ENCODE results near the gene RAB11A. TPM values are rescaled to one million over a fixed set of nuclear protein-coding genes. Genes with fewer than 3 reads are reported as not detected.

RAB11A gene
- total and polyA plus RNA-seq, 2 donors (not counting 1 experiment from before 2014, with no cell fraction given): 83.2 to 126 TPM

GRCh38 chr15:65845826-65846519 lies 23.3 kb upstream of the RAB11A start:
- no peak for ATAC-seq (ENCODE audit: low read depth)
- no peaks in the 10 kb centered on the region for H3K4me1 ChIP-seq (ENCODE audit: control insufficient read depth in 2 of 2, insufficient read depth in 2 of 2, low read length in 2 of 2)
- H2AFZ ChIP-seq (ENCODE audit: insufficient read depth, low read depth, low read length, poor library complexity, severe bottlenecking): no peak overlapping the region
- H3K27me3 Mint-ChIP-seq: peaks cover 16% of the 10 kb centered on the region
- TF ChIP-seq, protein P1, sequence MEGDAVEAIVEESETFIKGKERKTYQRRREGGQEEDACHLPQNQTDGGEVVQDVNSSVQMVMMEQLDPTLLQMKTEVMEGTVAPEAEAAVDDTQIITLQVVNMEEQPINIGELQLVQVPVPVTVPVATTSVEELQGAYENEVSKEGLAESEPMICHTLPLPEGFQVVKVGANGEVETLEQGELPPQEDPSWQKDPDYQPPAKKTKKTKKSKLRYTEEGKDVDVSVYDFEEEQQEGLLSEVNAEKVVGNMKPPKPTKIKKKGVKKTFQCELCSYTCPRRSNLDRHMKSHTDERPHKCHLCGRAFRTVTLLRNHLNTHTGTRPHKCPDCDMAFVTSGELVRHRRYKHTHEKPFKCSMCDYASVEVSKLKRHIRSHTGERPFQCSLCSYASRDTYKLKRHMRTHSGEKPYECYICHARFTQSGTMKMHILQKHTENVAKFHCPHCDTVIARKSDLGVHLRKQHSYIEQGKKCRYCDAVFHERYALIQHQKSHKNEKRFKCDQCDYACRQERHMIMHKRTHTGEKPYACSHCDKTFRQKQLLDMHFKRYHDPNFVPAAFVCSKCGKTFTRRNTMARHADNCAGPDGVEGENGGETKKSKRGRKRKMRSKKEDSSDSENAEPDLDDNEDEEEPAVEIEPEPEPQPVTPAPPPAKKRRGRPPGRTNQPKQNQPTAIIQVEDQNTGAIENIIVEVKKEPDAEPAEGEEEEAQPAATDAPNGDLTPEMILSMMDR (IDR thresholded peaks at IDR 0.05): no peak
- no peak for TF ChIP-seq EZH2 (IDR thresholded peaks at IDR 0.05; ENCODE audit: borderline replicate concordance, insufficient read depth, low read depth, low read length, poor library complexity, severe bottlenecking)
- H3K36me3 ChIP-seq (replicated peaks in 1 of 2; ENCODE audit: control extremely low read depth in 1 of 2, control insufficient read depth in 1 of 2, extremely low read depth in 1 of 2, insufficient read depth in 2 of 2, low read length in 1 of 2): no peaks in the 10 kb centered on the region
- no peak overlapping the region for H3K27ac ChIP-seq (ENCODE audit: low read length in 2 of 2)
- no peaks in the 10 kb centered on the region for H3K9me3 ChIP-seq (ENCODE audit: control extremely low read depth in 1 of 3, control insufficient read depth in 2 of 3, insufficient read depth in 1 of 3, low read length in 2 of 3)
- no peak for DNase-seq
- no peaks in the 10 kb centered on the region for H4K20me1 ChIP-seq (ENCODE audit: control insufficient read depth, insufficient read depth, low read length, poor library complexity, severe bottlenecking)
- H3K4me3 ChIP-seq (ENCODE audit: control extremely low read depth in 1 of 5, extremely low read depth in 1 of 5, insufficient read depth in 1 of 5, low read depth in 2 of 5, low read length in 4 of 5): no peak overlapping the region
- H3K79me2 ChIP-seq (ENCODE audit: control insufficient read depth, insufficient read depth, low read length): no peaks in the 10 kb centered on the region
- intact Hi-C loops (cut with micrococcal nuclease): no loop called here
- 86% methylated on average over 7 of the region's 9 CpGs for WGBS (ENCODE audit: insufficient coverage)
- ChIA-PET CTCF (interaction anchor here (0.7 to 1.3 kb wide), 3 partner anchors 10 to 207 kb away, joined by 3 to 4 read pairs (median 3); no protein-coding TSS in a partner anchor), POLR2A (no interaction called here)
- no peaks in the 10 kb centered on the region for H3K4me1 Mint-ChIP-seq
- H3K4me2 ChIP-seq (replicated peaks; ENCODE audit: low read depth, low read length, poor library complexity, severe bottlenecking): no peak overlapping the region
- no peaks in the 10 kb centered on the region for H3K27me3 ChIP-seq (replicated peaks in 1 of 4; ENCODE audit: control extremely low read depth in 1 of 4, control insufficient read depth in 3 of 4, insufficient read depth in 4 of 4, low read length in 3 of 4)
- no peaks in the 10 kb centered on the region for H3K9me3 Mint-ChIP-seq (ENCODE audit: insufficient read depth)
- no peak overlapping the region for H3K4me3 Mint-ChIP-seq
- H3K27ac Mint-ChIP-seq: no peak overlapping the region
- no peak overlapping the region for H3K9ac ChIP-seq (ENCODE audit: low read length)

DNA sequence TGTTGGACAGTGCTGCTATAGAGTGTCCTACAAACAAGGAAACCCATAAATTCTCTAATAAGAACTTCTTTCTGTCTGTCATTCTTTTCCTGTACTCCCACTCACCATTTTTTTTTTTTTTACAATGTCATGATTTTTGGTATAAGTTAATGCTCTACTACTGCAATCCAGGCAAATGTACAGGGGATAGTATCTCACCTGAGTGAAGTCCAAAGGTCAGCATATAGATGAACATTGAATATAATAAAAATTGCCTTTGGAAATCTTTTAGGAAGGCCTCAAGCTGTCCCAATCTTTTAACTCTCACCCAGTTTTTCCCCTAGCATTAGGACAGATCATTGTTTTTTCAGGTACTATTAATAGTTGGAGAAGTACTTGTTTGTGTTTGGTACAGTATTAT lies 21.3 kb upstream of the RAB11A start:
- Histone ChIP-seq H3K36me3 (replicated peaks in 1 of 2; ENCODE audit: control extremely low read depth in 1 of 2, control insufficient read depth in 1 of 2, extremely low read depth in 1 of 2, insufficient read depth in 2 of 2, low read length in 1 of 2) (no peaks in the 10 kb centered on the region), H3K27me3 (replicated peaks in 1 of 4; ENCODE audit: control extremely low read depth in 1 of 4, control insufficient read depth in 3 of 4, insufficient read depth in 4 of 4, low read length in 3 of 4) (no peaks in the 10 kb centered on the region), H3K79me2 (ENCODE audit: control insufficient read depth, insufficient read depth, low read length) (no peaks in the 10 kb centered on the region), H3K4me2 (replicated peaks; ENCODE audit: low read depth, low read length, poor library complexity, severe bottlenecking) (no peak overlapping the region), H3K9ac (ENCODE audit: low read length) (no peak overlapping the region), H3K4me1 (ENCODE audit: control insufficient read depth in 2 of 2, insufficient read depth in 2 of 2, low read length in 2 of 2) (no peaks in the 10 kb centered on the region), H3K4me3 (ENCODE audit: control extremely low read depth in 1 of 5, extremely low read depth in 1 of 5, insufficient read depth in 1 of 5, low read depth in 2 of 5, low read length in 4 of 5) (no peak overlapping the region), H2AFZ (ENCODE audit: insufficient read depth, low read depth, low read length, poor library complexity, severe bottlenecking) (no peak overlapping the region), H3K27ac (ENCODE audit: low read length in 2 of 2) (no peak overlapping the region), H3K9me3 (ENCODE audit: control extremely low read depth in 1 of 3, control insufficient read depth in 2 of 3, insufficient read depth in 1 of 3, low read length in 2 of 3) (no peaks in the 10 kb centered on the region), H4K20me1 (ENCODE audit: control insufficient read depth, insufficient read depth, low read length, poor library complexity, severe bottlenecking) (no peaks in the 10 kb centered on the region)
- intact Hi-C loops (cut with micrococcal nuclease): no loop called here
- Mint-ChIP-seq H3K4me3 (no peak overlapping the region), H3K9me3 (ENCODE audit: insufficient read depth) (no peaks in the 10 kb centered on the region), H3K27me3 (peaks cover 16% of the 10 kb centered on the region), H3K4me1 (no peaks in the 10 kb centered on the region), H3K27ac (no peak overlapping the region)
- DNase-seq (no peak), ATAC-seq (ENCODE audit: low read depth) (no peak)
- POLR2A ChIA-PET: no interaction called here
- TF ChIP-seq, protein P1 (IDR thresholded peaks at IDR 0.05): no peak
- no peak for TF ChIP-seq EZH2 (IDR thresholded peaks at IDR 0.05; ENCODE audit: borderline replicate concordance, insufficient read depth, low read depth, low read length, poor library complexity, severe bottlenecking)
- CTCF ChIA-PET: no interaction called here
